ENCODE measurements around the gene PTPRR. TPM values are rescaled to one million over a fixed set of nuclear protein-coding genes. Genes with fewer than 3 reads are reported as not detected.

Gene PTPRR
- total RNA-seq, 1 experiment from 2014 or later = 0.46 TPM

DNA sequence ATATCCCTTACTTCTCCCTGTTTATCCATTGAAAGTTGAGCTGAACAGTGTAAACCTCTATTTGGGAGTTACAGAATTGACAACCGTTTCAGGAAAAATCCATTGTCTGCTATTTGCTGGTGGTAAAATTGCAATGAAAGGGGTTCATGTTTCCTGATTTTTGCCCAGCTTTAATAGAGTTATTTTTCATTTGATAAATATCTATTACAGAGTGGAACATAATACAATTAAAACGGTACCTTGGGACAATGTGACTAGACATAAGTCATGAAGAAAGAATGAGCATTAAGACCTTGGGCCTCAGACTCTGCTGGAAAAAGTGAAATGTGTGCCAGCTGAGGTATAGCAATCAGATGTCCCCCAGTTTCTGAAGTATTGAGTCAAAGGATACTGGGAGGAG, 13.1 kb downstream of the PTPRR start:
- Mint-ChIP-seq H3K9me3 (no peaks in the 10 kb centered on the region), H3K27me3 (ENCODE audit: low read depth) (peaks cover 33% of the 10 kb centered on the region), H3K36me3 (no peaks in the 10 kb centered on the region), H3K4me3 (no peak overlapping the region), H3K4me1 (peaks cover 32% of the 10 kb centered on the region), H3K27ac (no peak overlapping the region)
- no peak for DNase-seq (ENCODE audit: low spot score)
- ChIA-PET POLR2A (no interaction called here), CTCF (no interaction called here)
- TF ChIP-seq TEAD1 (CRISPR knock-in tag; IDR thresholded peaks at IDR 0.05) = no peak
- TF ChIP-seq E2F4 (CRISPR knock-in tag; IDR thresholded peaks at IDR 0.05; ENCODE audit: borderline replicate concordance, low read depth) = no peak
- no peak for TF ChIP-seq NR1H2 (CRISPR knock-in tag; IDR thresholded peaks at IDR 0.05)
- TF ChIP-seq OVOL2 (CRISPR knock-in tag; IDR thresholded peaks at IDR 0.05; ENCODE audit: borderline replicate concordance) = no peak
- TF ChIP-seq, protein P1, sequence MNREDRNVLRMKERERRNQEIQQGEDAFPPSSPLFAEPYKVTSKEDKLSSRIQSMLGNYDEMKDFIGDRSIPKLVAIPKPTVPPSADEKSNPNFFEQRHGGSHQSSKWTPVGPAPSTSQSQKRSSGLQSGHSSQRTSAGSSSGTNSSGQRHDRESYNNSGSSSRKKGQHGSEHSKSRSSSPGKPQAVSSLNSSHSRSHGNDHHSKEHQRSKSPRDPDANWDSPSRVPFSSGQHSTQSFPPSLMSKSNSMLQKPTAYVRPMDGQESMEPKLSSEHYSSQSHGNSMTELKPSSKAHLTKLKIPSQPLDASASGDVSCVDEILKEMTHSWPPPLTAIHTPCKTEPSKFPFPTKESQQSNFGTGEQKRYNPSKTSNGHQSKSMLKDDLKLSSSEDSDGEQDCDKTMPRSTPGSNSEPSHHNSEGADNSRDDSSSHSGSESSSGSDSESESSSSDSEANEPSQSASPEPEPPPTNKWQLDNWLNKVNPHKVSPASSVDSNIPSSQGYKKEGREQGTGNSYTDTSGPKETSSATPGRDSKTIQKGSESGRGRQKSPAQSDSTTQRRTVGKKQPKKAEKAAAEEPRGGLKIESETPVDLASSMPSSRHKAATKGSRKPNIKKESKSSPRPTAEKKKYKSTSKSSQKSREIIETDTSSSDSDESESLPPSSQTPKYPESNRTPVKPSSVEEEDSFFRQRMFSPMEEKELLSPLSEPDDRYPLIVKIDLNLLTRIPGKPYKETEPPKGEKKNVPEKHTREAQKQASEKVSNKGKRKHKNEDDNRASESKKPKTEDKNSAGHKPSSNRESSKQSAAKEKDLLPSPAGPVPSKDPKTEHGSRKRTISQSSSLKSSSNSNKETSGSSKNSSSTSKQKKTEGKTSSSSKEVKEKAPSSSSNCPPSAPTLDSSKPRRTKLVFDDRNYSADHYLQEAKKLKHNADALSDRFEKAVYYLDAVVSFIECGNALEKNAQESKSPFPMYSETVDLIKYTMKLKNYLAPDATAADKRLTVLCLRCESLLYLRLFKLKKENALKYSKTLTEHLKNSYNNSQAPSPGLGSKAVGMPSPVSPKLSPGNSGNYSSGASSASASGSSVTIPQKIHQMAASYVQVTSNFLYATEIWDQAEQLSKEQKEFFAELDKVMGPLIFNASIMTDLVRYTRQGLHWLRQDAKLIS (CRISPR knock-in tag; IDR thresholded peaks at IDR 0.05; ENCODE audit: borderline replicate concordance) = no peak
- TF ChIP-seq HMGXB4 (CRISPR knock-in tag; IDR thresholded peaks at IDR 0.05) = no peak
- TF ChIP-seq STAT6 (CRISPR knock-in tag; conservative IDR thresholded peaks at IDR 0.05; ENCODE audit: low read depth) = no peak
- TF ChIP-seq NR2C2 (CRISPR knock-in tag; IDR thresholded peaks at IDR 0.05) = no peak
- no peak for TF ChIP-seq TEAD4 (CRISPR knock-in tag; IDR thresholded peaks at IDR 0.05)
- no peak for TF ChIP-seq MXD4 (CRISPR knock-in tag; IDR thresholded peaks at IDR 0.05; ENCODE audit: borderline replicate concordance)
- no peak for ATAC-seq

GRCh38 chr12:70895956-70896355, 24.6 kb downstream of the PTPRR start:
- Mint-ChIP-seq H3K36me3 (no peaks in the 10 kb centered on the region), H3K27ac (no peak overlapping the region), H3K4me3 (no peak overlapping the region), H3K4me1 (no peaks in the 10 kb centered on the region), H3K27me3 (ENCODE audit: low read depth) (no peaks in the 10 kb centered on the region), H3K9me3 (peaks cover 7% of the 10 kb centered on the region)
- CTCF ChIA-PET = no interaction called here
- no peak for DNase-seq (ENCODE audit: low spot score)
- ATAC-seq = no peak
- POLR2A ChIA-PET = no interaction called here
- TF ChIP-seq FOXK1 (CRISPR knock-in tag; IDR thresholded peaks at IDR 0.05) (no peak), ATF6 (CRISPR knock-in tag; IDR thresholded peaks at IDR 0.05) (no peak), SOX15 (CRISPR knock-in tag; IDR thresholded peaks at IDR 0.05) (no peak), SMAD3 (CRISPR knock-in tag; IDR thresholded peaks at IDR 0.05; ENCODE audit: borderline replicate concordance) (no peak), USF1 (CRISPR knock-in tag; IDR thresholded peaks at IDR 0.05) (no peak), IRF2 (CRISPR knock-in tag; IDR thresholded peaks at IDR 0.05; ENCODE audit: borderline replicate concordance, low read depth) (no peak), HMGXB4 (CRISPR knock-in tag; IDR thresholded peaks at IDR 0.05) (no peak), NFATC4 (CRISPR knock-in tag; IDR thresholded peaks at IDR 0.05) (no peak)
- TF ChIP-seq, protein P2, sequence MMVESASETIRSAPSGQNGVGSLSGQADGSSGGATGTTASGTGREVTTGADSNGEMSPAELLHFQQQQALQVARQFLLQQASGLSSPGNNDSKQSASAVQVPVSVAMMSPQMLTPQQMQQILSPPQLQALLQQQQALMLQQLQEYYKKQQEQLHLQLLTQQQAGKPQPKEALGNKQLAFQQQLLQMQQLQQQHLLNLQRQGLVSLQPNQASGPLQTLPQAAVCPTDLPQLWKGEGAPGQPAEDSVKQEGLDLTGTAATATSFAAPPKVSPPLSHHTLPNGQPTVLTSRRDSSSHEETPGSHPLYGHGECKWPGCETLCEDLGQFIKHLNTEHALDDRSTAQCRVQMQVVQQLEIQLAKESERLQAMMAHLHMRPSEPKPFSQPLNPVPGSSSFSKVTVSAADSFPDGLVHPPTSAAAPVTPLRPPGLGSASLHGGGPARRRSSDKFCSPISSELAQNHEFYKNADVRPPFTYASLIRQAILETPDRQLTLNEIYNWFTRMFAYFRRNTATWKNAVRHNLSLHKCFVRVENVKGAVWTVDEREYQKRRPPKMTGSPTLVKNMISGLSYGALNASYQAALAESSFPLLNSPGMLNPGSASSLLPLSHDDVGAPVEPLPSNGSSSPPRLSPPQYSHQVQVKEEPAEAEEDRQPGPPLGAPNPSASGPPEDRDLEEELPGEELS (CRISPR knock-in tag; IDR thresholded peaks at IDR 0.05) = no peak

All from WTC11 (cell line).